Mesendoderm (in vitro differentiated cells): ENCODE measurements around the gene LCAT.
"Not testable (repeated sequence)": the region's sequence is repeated elsewhere in the genome, so short reads cannot be mapped to it uniquely, and the experiment has no call there.

Source experiments
- DNase-seq: peaks from one replicate; pipeline ENCODE4 v3.0.0; 2013
- H2AK5ac ChIP-seq: 2 replicates; pipeline ENCODE4 v1.6.1; 2013; ENCODE audit warnings: low read length, inconsistent platforms
- H2BK120ac ChIP-seq: 2 replicates; pipeline ENCODE4 v1.6.1; 2013; ENCODE audit warnings: low read depth, mild to moderate bottlenecking, low read length, moderate library complexity, mixed read lengths
- H2BK15ac ChIP-seq: replicated peaks from 2 replicates; pipeline ENCODE4 v1.6.1; 2013; ENCODE audit warnings: low read depth, mild to moderate bottlenecking, moderate library complexity
- H2BK5ac ChIP-seq: 2 replicates; pipeline ENCODE4 v1.6.1; 2013; ENCODE audit warnings: low read length, inconsistent platforms
- H3K18ac ChIP-seq: 2 replicates; pipeline ENCODE4 v1.6.1; 2013; ENCODE audit warnings: mild to moderate bottlenecking, low read length, mixed read lengths
- H3K23ac ChIP-seq: one replicate; pipeline ENCODE4 v1.6.1; 2013; ENCODE audit warnings: low read length
- H3K27ac ChIP-seq: 2 replicates; pipeline ENCODE4 v1.5.1; 2013; ENCODE audit warnings: low read depth, mild to moderate bottlenecking, inconsistent platforms, low read length, moderate library complexity
- H3K27me3 ChIP-seq: 2 replicates; pipeline ENCODE4 v1.6.1; 2013; ENCODE audit warnings: low read length, control low read depth, mild to moderate bottlenecking, inconsistent platforms; ENCODE audit not compliant: insufficient read depth, poor library complexity
- H3K36me3 ChIP-seq: 2 replicates; pipeline ENCODE4 v1.6.1; 2013; ENCODE audit warnings: low read length, inconsistent platforms; ENCODE audit not compliant: control insufficient read depth, insufficient read depth
- H3K4ac ChIP-seq: one replicate; pipeline ENCODE4 v1.6.1; 2013; ENCODE audit warnings: low read depth, mild to moderate bottlenecking, low read length, moderate library complexity
- H3K4me1 ChIP-seq: 2 replicates; pipeline ENCODE4 v1.6.1; 2013; ENCODE audit warnings: low read depth, low read length, inconsistent platforms; ENCODE audit not compliant: control insufficient read depth
- H3K4me2 ChIP-seq: 2 replicates; pipeline ENCODE4 v1.6.1; 2013; ENCODE audit warnings: low read length
- H3K4me3 ChIP-seq: 2 replicates; pipeline ENCODE4 v1.5.1; 2013; ENCODE audit warnings: mild to moderate bottlenecking, low read length
- H3K56ac ChIP-seq: one replicate; pipeline ENCODE4 v1.6.1; 2013; ENCODE audit warnings: low read length
- H3K79me1 ChIP-seq: 2 replicates; pipeline ENCODE4 v1.6.1; 2013; ENCODE audit warnings: low read length, inconsistent platforms
- H3K79me2 ChIP-seq: 2 replicates; pipeline ENCODE4 v1.6.1; 2013; ENCODE audit warnings: mild to moderate bottlenecking, low read length; ENCODE audit not compliant: control insufficient read depth, insufficient read depth
- H3K9ac ChIP-seq: 2 replicates; pipeline ENCODE4 v1.6.1; 2013; ENCODE audit warnings: low read length, inconsistent platforms
- H4K5ac ChIP-seq: one replicate; pipeline ENCODE4 v1.6.1; 2013; ENCODE audit warnings: low read length
- H4K8ac ChIP-seq: one replicate; pipeline ENCODE4 v1.6.1; 2013; ENCODE audit warnings: low read depth, mild to moderate bottlenecking, control low read depth, low read length, moderate library complexity
- WGBS: extraction: QIAGEN DNeasy Blood & Tissue Kit; methylation state at CpG from one replicate; pipeline ENCODE4 v1.1.7; 2013; ENCODE audit warnings: low lambda C conversion rate, missing lambda C conversion rate; ENCODE audit not compliant: insufficient coverage; ENCODE audit errors: extremely low coverage; 5-methylcytosine and 5-hydroxymethylcytosine counted together

The LCAT gene

DNA sequence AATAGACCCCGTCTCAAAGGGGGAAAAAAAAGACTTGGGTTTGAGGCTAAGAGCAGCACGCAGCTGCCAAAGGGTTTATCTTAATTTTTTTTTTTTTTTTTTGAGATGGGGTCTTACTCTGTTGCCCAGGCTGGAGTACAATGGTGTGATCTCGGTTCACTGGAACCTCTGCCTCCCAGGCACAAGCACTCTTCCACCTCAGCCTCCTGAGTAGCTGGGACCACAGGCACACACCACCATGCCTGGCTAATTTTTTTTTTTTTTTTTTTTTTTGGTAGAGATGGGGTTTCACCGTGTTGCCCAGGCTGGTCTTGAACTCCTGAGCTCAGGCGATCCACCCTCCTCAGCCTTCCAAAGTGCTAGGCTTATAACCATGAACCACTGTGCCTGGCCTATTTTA lies 6.2 kb downstream of the LCAT start:
- not testable (repeated sequence) for H3K18ac ChIP-seq, H4K5ac ChIP-seq

GRCh38 chr16:67936880-67937605 lies 6.9 kb downstream of the LCAT start:
- H3K23ac ChIP-seq, result no peak overlapping the region
- H3K4me3 ChIP-seq, result peak overlapping the region; percentile 92
- H3K36me3 ChIP-seq, result no peaks in the 10 kb centered on the region
- peak overlapping the region; percentile 100 for H3K56ac ChIP-seq
- H4K8ac ChIP-seq, result no peak overlapping the region
- H3K27me3 ChIP-seq, result no peaks in the 10 kb centered on the region
- no peak overlapping the region for H3K27ac ChIP-seq
- peak overlapping the region; percentile 5 for H2BK5ac ChIP-seq
- DNase-seq, result peak; percentile 57
- H2BK120ac ChIP-seq, result no peak overlapping the region
- no peaks in the 10 kb centered on the region for H3K79me2 ChIP-seq
- no peak overlapping the region for H3K18ac ChIP-seq
- peak overlapping the region; percentile 73 for H3K4me2 ChIP-seq
- no peak overlapping the region for H2BK15ac ChIP-seq
- peaks cover 6% of the 10 kb centered on the region for H3K79me1 ChIP-seq
- no peak overlapping the region for H3K4ac ChIP-seq
- no peak overlapping the region for H4K5ac ChIP-seq
- peak overlapping the region; percentile 98 for H3K9ac ChIP-seq
- WGBS, result no CpG with 5 or more reads among the region's 6 CpGs
- H3K4me1 ChIP-seq, result peaks cover 12% of the 10 kb centered on the region
- no peak overlapping the region for H2AK5ac ChIP-seq

More for the DNA sequence above, 6.2 kb downstream of the LCAT start:
- H2BK120ac ChIP-seq, H2BK5ac ChIP-seq, H3K27ac ChIP-seq, H3K4me3 ChIP-seq, H3K79me1 ChIP-seq, H3K23ac ChIP-seq, H4K8ac ChIP-seq, H2BK15ac ChIP-seq, H2AK5ac ChIP-seq, H3K36me3 ChIP-seq, H3K56ac ChIP-seq, H3K9ac ChIP-seq, H3K27me3 ChIP-seq, H3K4me2 ChIP-seq, DNase-seq, H3K4ac ChIP-seq, H3K79me2 ChIP-seq: not testable (repeated sequence)
- no CpG with 5 or more reads among the region's 5 CpGs for WGBS
- peaks cover 12% of the 10 kb centered on the region for H3K4me1 ChIP-seq

DNA sequence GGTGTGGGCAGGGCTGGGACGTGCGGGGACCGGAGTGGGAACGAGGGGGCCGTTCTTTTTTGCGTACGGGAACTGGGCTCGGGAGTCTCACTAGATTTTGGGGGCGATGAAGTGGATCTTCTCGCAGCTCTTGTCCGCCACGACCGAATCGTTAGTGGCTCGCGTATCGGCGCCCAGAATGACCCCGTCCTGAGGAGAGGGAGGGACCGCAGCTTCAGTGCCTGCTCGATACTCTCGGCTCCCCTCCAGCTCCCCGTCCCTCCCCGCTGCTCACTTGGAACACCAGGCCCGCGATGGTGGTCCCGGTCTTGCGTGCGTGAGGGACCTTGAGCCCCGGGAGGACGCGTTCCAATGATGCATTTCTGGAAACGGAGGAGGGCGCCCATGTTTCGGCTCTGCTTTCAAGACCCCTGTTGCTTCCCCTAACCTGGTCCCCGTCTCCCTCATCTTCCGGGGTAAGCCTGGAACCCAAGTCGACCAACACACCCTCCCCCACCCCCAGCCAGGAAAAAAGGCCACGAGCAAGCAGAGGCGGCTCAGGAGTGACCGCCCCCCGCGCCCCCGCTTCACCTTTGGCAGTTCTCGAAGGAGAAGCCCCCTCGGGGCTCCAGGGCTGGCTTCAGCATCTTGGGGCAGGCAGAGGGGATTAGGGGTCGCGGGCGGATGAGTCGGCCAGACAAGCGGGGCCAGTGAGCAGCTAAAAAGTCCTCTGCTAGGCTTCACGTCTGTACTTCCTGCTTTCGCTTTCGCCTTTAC lies 7.6 kb downstream of the LCAT start, which contains the start of gene PSMB10:
Gene PSMB10, minus strand, starts transcription at position 727 of the 756 bp plus-strand sequence. Its CDS starts 101 bp downstream, at position 626.
- Histone ChIP-seq H2BK15ac (no peak within 1 kb of the TSS), H3K4ac (peak within 1 kb of the TSS; percentile 3), H2BK120ac (no peak within 1 kb of the TSS), H3K9ac (peak within 1 kb of the TSS; percentile 98), H3K4me3 (peak within 1 kb of the TSS; percentile 92), H3K23ac (peak within 1 kb of the TSS; percentile 81), H3K56ac (peak within 1 kb of the TSS; percentile 100), H3K4me2 (peak within 1 kb of the TSS; percentile 73), H2BK5ac (peak within 1 kb of the TSS; percentile 65), H3K79me1 (peaks cover 6% of the 10 kb centered on the region), H3K18ac (peak within 1 kb of the TSS; percentile 34), H3K27me3 (no peaks in the 10 kb centered on the region), H4K8ac (no peak within 1 kb of the TSS), H3K79me2 (no peaks in the 10 kb centered on the region), H2AK5ac (no peak within 1 kb of the TSS), H3K4me1 (peaks cover 12% of the 10 kb centered on the region), H4K5ac (no peak within 1 kb of the TSS), H3K36me3 (no peaks in the 10 kb centered on the region), H3K27ac (peak within 1 kb of the TSS; percentile 24)
- peak; percentile 41 for DNase-seq
- WGBS, result no CpG with 5 or more reads among the region's 54 CpGs

DNA sequence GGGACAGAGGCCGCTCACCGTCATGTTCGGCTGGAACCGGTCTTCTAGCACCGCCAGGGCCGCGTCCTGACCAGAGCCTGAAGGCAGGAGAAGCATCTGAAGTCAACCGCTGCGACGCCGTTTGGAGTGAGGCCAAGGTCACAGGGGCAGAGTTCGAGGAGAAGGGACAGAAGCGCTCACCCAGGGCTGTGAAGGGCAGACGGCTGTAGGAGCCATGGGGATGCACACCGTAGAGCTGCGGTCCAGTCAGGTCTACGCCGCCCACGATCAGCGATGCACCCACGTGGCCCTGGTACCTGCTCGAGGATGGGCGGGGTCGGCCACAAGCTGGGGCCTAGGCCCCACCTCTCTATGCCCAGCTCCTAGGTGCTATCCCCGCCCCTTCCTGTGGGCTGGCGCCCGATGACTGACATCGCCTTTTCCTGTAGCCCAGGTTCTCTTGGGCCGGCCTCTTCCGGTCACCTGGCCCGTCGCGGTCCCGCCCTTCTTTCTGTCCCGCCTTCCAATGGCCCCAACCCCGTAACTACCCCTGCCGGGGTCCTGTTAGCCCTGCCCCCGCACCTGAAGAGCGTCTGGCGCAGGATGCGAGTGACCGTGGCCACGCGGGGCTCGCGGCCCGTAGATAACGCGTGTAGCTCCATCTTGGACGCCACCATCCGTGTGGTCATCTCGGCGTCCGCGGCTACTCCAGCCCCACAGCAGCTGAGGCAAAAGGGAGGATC lies 8.4 kb downstream of the LCAT start:
- Histone ChIP-seq H3K9ac (peak overlapping the region; percentile 98), H4K5ac (no peak overlapping the region), H4K8ac (no peak overlapping the region), H3K27me3 (no peaks in the 10 kb centered on the region), H3K79me1 (peaks cover 6% of the 10 kb centered on the region), H2BK120ac (no peak overlapping the region), H3K4me3 (peak overlapping the region; percentile 92), H3K56ac (peak overlapping the region; percentile 100), H3K4me1 (peaks cover 12% of the 10 kb centered on the region), H3K36me3 (no peaks in the 10 kb centered on the region), H2BK5ac (peak overlapping the region; percentile 65), H3K4ac (peak overlapping the region; percentile 3), H3K4me2 (peak overlapping the region; percentile 73), H3K27ac (peak overlapping the region; percentile 24), H2AK5ac (peak overlapping the region; percentile 15), H2BK15ac (no peak overlapping the region), H3K18ac (peak overlapping the region; percentile 34), H3K23ac (peak overlapping the region; percentile 87), H3K79me2 (no peaks in the 10 kb centered on the region)
- DNase-seq, result peak; percentile 99
- WGBS, result no CpG with 5 or more reads among the region's 55 CpGs

- no peak for DNase-seq
- no peaks in the 10 kb centered on the region for H3K27me3 ChIP-seq
- H3K4me1 ChIP-seq, result peaks cover 12% of the 10 kb centered on the region
- no peak overlapping the region for H4K5ac ChIP-seq
- peak overlapping the region; percentile 82 for H3K56ac ChIP-seq
- peaks cover 6% of the 10 kb centered on the region for H3K79me1 ChIP-seq
- no peak overlapping the region for H3K27ac ChIP-seq
- H3K9ac ChIP-seq, result peak overlapping the region; percentile 86
- H2BK120ac ChIP-seq, result no peak overlapping the region
- peak overlapping the region; percentile 87 for H3K23ac ChIP-seq
- H2BK5ac ChIP-seq, result no peak overlapping the region
- H3K4me3 ChIP-seq, result peak overlapping the region; percentile 19
- no peaks in the 10 kb centered on the region for H3K36me3 ChIP-seq
- H3K4me2 ChIP-seq, result peak overlapping the region; percentile 45
- H2BK15ac ChIP-seq, result no peak overlapping the region
- WGBS, result no CpG with 5 or more reads among the region's 13 CpGs
- H3K79me2 ChIP-seq, result no peaks in the 10 kb centered on the region
- no peak overlapping the region for H3K4ac ChIP-seq
- H4K8ac ChIP-seq, result no peak overlapping the region
- no peak overlapping the region for H3K18ac ChIP-seq
- H2AK5ac ChIP-seq, result peak overlapping the region; percentile 15
Measured at GRCh38 chr16:67935101-67935401, 8.9 kb downstream of the LCAT start.
